Measurements from ENCODE around the gene PHYKPL.

The PHYKPL gene

GRCh38 chr5:178232124-178232919 is at the start of gene PHYKPL:
Gene PHYKPL, minus strand, starts transcription at chr5:178232802. Its CDS starts 252 bp downstream, at chr5:178232550.
- peak; percentile 39 to 65 (median 52) for DNase-seq (ENCODE audit: low read depth in 2 of 3, low spot score in 1 of 3)

DNA sequence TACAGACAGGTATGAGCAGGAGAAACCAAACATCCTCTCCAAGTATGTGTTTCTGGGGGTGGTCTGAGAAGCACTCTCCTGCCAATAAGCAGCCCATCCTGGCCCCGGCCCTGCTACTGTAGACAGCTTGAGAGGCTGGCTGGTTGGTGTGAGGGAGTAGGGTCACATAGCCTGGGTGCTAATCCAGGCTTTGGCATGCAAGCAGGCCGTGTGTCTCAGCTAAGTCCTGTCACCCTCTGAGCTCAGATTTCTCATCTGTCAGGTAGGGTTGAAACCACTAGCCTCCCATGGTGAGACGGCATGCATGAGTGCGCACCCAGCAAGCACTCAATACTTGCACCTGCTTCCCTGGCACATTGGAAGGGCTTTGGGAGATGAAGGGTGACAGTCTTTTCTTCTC is 49.8 kb upstream of the PHYKPL start:
- no peak for DNase-seq (ENCODE audit: low read depth in 2 of 3, low spot score in 1 of 3)

DNA sequence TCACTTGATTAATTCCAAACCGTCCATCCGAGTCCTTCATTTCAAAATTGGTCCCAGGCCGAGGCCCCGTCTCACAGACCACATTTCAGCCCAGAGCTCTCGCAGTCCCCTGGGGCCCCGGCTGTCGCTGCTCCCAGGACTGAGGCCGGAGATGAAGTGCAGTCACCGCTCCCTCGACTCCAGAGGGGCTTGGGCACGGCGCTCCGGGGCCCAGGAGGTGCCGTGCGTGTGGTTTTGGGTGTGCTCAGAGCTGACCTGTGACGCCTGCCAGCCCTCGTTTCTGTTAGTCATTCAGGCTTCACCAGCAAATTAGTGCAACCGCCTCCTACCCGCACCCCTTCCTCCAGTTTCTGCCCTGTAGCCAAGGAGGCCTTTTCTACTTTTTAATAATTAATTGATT is 48.7 kb upstream of the PHYKPL start:
- DNase-seq (ENCODE audit: low read depth in 2 of 3, low spot score in 1 of 3), result no peak

GRCh38 chr5:178280631-178281030 is 48.0 kb upstream of the PHYKPL start:
- DNase-seq (ENCODE audit: low read depth in 2 of 3, low spot score in 1 of 3), result no peak

- peak; percentile 6 to 56 (median 42) for DNase-seq (ENCODE audit: low read depth in 2 of 3, low spot score in 1 of 3)
Measured at GRCh38 chr5:178279723-178280438, 47.3 kb upstream of the PHYKPL start.

DNA sequence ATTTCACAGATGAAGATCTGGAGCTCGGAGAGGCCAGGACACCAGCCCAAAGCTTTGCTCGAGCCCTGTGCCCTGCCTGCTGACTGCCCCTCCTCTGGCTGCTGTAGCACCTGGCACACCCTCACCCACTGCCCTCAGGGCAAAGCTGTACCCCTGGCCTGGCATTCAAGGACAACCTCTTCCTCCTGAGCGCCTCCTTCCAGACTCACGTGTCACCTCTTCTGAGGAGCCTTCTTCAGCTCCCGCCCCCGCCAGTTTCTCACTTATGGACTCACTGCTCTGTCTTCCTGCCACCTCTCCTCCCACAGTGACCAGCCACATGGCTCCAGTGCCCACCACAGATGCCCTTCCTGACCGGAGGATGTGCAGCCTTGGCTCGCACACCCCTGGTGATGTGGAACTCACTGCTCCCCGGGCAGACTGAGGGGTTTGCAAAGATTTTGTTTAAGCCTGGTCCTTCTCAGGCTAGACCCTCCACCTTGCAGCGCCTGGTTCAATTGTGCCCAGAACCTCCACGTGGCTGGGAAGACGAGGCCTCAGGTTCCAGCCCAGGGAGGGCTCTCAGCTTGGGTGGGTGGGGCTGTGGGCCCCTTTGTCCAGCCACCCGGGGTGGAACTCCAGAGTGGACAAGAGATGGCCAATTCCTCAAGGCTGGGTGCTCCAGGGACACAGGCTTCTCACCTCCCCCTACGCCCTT is 46.6 kb upstream of the PHYKPL start:
- DNase-seq (ENCODE audit: low read depth in 2 of 3, low spot score in 1 of 3), result no peak

- DNase-seq (ENCODE audit: low read depth in 2 of 3, low spot score in 1 of 3), result no peak
Measured at GRCh38 chr5:178278358-178279023, 45.9 kb upstream of the PHYKPL start.

GRCh38 chr5:178277866-178278265 is 45.3 kb upstream of the PHYKPL start:
- no peak for DNase-seq (ENCODE audit: low read depth in 2 of 3, low spot score in 1 of 3)

GRCh38 chr5:178277346-178277745 is 44.7 kb upstream of the PHYKPL start:
- no peak for DNase-seq (ENCODE audit: low read depth in 2 of 3, low spot score in 1 of 3)

DNA sequence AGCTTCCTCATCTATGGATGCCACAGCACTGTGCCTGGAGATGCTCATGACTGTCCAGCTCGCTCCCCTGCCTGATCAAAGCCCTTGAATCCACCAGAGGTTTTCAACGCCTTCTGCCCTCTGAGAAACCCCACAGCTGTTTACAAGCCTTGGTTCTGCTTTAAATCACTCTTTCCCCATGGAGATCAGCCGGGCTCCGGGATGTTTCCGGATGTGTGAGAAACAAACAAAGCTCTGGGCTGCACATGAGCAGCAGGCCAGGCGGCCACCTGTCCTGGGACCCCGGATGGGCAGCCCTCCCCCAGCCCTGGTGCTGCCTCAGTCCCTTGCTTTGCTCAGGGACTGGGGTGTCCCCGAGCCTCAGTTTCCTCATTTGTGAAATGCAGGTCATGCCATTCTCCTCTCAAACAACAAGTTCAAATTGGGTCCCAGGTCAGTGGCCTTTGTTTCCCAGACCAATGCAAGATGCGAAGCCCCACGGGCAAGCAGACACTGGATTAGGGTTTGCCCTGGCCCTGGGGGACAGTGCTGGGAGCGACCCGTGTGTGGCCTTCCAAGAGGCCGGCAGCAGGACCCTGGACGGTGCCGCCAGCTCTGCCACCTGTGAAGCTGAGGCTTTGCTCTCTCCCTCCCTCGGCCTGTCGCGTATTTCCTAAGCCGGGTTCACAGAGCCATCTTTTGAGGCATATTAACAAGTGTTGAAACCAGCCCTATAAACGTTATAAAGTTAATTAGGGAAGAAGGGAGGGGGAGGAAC is 42.4 kb upstream of the PHYKPL start:
- DNase-seq (ENCODE audit: low read depth in 2 of 3, low spot score in 1 of 3), result no peak

- no peak for DNase-seq (ENCODE audit: low read depth in 2 of 3, low spot score in 1 of 3)
Measured at GRCh38 chr5:178273665-178274541, 41.3 kb upstream of the PHYKPL start.

DNA sequence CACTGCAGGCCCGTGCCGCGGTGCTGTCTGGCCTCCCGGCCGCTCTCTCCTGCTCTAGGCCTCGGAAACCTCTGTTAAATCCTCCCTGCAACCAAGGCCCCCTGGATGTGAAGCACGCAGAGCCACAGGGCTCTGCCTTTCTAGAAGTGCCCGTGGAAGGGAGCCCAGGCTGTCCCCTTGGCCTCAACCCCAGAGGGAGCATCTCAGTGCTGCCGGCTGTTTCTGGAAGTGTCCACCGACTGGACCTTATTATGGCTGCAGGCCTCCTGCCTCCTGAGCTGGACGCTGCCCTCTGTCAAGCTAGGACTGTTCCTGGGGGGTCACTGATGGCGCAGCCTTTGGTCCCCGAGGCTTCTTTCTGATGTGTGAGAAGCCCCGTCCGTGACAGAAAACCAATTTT is 40.4 kb upstream of the PHYKPL start:
- DNase-seq (ENCODE audit: low read depth in 2 of 3, low spot score in 1 of 3), result no peak

DNA sequence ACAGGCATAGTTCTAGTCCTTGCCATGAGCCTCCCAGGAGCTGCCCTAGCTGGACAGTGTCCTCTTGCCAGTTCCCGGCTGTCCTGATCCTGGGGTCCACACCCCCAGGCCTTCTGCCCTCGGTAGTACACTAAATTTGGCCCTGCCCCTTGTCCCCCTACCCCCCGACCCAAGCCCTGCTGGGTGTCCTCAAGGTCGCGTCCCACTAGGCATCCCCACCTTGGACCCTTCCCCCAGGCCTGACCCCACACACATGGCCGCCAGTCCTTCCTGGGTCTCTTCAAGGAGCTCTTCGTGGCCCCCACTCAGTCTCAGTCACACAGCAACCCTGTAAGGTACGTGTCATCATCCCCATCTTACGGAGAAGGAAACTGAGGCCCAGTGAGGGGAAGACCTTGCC is 40.0 kb upstream of the PHYKPL start:
- DNase-seq (ENCODE audit: low read depth in 2 of 3, low spot score in 1 of 3), result no peak

- no peak for DNase-seq (ENCODE audit: low read depth in 2 of 3, low spot score in 1 of 3)
Measured at GRCh38 chr5:178271726-178272479, 39.3 kb upstream of the PHYKPL start.

GRCh38 chr5:178271231-178271630 is 38.6 kb upstream of the PHYKPL start:
- no peak for DNase-seq (ENCODE audit: low read depth in 2 of 3, low spot score in 1 of 3)

DNA sequence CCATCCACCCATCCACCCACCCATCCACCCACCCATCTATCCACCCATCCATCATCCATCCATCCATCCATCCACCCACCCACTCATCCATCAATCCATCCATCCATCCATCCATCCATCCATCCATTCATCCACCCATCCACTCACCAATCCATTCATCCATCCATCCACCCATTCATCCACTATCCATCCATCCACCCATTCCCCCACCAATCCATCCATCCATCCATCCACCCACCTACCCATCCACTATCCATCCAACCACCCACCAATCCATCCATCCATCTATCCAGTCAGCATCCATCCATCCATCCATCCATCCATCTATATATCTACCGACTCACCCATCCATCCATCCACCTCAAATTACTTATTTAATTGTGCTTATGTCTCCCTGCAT is 36.9 kb upstream of the PHYKPL start:
- DNase-seq (ENCODE audit: low read depth in 2 of 3, low spot score in 1 of 3), result no peak

DNA sequence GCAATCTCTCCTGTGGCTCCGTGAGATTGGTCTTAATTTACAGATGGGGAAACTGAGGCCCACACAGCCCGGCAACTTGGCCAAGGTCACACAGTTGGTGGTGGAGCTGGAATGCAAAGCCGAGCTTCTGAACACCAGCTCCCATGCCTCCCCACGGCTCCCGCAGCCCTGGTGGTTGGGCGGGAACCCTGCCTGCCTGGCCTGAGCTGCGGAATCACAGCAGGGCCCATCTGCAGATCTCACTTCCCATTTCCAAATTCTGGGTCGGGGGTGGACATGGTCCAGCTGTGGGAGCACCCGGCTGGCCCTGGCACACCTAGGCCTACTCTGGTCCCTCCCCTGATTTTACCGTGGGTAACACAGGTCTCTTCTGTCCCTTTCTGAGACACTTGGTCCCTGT is 35.3 kb upstream of the PHYKPL start:
- no peak for DNase-seq (ENCODE audit: low read depth in 2 of 3, low spot score in 1 of 3)

GRCh38 chr5:178267245-178267644 is 34.6 kb upstream of the PHYKPL start:
- no peak for DNase-seq (ENCODE audit: low read depth in 2 of 3, low spot score in 1 of 3)

GRCh38 chr5:178266581-178266980 is 34.0 kb upstream of the PHYKPL start:
- DNase-seq (ENCODE audit: low read depth in 2 of 3, low spot score in 1 of 3), result no peak

All from stimulated activated CD4-positive, alpha-beta T cell treated with anti-CD3 and anti-CD28 coated beads, Interleukin-12 subunit alpha, Interleukin-12 subunit beta, amount 100 ng/mL, for 48 hours (primary cell).